PFSK-1 (cell line): ENCODE data around the gene DNAH14.

ENCODE experiments used
- POLR2AphosphoS5 ChIP-seq: IDR thresholded peaks from 2 replicates; pipeline ENCODE4 v1.6.1; 2012; ENCODE audit warnings: low read depth, mild to moderate bottlenecking, control low read depth, low read length, moderate library complexity
- SIN3A ChIP-seq: IDR thresholded peaks from 2 replicates; pipeline ENCODE4 v1.6.1; 2012; ENCODE audit warnings: mild to moderate bottlenecking, low read length, moderate library complexity, borderline replicate concordance; ENCODE audit not compliant: insufficient read depth

GRCh38 chr1:225380691-225381090 lies 451.2 kb downstream of the DNAH14 start:
- TF ChIP-seq POLR2AphosphoS5 (no peak), SIN3A (no peak)
